LoVo (cell line): ENCODE measurements around the gene COL20A1.

Source experiments
- DNase-seq: peaks from one replicate; pipeline ENCODE4 v3.0.0-alpha.2; 2016; ENCODE audit warnings: low spot score

COL20A1 gene

DNA sequence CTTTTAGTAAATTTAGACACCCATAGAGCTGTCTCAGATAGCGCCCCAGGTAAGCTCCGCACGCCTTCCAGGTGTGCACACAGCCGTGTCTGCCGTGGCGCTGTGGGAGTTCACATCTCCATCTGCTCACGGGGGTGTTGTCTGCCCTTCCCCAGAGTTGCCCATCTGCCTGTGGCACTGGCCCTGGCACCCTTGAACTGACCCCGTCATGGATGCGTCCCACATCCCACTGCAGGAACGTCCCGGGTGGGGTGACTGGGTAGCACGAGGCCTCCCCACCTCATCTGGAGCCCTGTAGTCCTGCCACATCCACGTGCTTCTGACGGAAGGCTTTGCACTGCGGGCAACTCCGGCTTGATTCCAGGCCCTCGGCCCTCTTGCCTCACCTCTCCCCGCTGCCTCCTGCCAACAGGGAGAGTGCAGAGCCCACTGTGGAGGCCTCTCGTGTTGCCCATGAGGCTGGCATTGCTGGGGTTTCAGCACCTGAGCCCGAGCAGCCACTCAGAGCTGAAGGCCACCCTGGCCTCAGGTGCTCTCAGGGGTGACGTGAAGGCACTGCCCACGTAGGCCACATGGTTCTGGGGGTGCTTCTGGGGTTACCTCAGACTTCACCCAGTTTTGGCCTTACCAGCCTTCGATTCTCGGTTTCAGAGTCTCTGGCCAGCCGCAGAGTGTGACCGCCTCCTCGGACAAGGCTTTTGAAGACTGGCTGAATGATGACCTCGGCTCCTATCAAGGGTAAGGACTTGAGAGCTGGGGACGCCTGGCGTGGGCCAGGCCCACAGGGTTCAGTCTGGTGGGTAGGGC is 15.3 kb upstream of the COL20A1 start:
- DNase-seq = no peak

DNA sequence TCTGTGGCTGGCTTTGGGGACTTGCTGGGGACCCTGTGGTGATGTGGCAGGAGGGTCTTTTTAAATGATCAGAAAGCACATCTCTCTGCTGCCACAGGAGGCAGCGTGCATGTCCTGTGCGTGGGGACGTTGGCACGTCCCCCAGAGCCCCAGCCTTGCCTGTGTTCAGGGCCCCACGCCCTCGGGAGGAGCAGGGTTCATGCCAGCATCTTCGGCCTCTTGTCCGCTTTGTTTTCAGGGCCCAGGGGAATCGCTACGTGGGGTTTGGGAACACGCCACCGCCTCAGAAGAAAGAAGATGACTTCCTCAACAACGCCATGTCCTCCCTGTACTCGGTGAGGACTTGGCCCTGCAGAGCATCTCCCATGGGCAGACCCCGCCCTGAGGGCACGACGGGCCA is 14.3 kb upstream of the COL20A1 start:
- DNase-seq = no peak

- no peak for DNase-seq
These were observed 13.1 kb upstream of the COL20A1 start for GRCh38 chr20:63279931-63280330.

- no peak for DNase-seq
These were observed 12.6 kb upstream of the COL20A1 start for GRCh38 chr20:63280371-63280770.

DNA sequence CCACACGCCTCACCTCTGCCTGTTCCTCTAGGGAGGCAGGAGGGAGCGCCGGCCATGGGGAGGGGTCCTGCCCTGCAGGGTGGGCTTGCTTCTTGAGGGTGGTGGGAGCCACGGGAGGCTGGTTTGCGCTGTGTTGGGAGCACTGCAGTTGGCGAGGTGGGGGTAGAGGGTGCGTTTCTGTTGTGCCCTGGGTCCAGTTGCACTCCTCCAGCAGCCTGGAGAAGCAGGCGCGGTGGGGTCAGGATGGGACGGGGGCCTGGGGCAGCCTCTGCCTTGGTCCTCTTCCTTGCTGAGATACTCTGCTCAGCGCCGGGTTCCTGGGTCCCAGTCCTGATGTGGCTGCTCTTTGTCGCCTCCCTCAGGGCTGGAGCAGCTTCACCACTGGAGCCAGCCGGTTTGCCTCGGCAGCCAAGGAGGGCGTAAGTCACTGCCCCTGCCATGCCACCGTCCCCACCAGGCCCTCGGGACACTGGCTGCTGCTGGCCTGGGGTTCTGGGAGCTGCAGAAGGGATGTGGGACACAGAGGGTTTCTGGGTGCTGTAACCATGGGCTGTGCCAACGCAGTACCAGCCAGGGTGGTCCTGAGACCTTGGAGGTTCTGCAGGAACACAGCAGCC is 11.9 kb upstream of the COL20A1 start:
- DNase-seq = no peak

DNA sequence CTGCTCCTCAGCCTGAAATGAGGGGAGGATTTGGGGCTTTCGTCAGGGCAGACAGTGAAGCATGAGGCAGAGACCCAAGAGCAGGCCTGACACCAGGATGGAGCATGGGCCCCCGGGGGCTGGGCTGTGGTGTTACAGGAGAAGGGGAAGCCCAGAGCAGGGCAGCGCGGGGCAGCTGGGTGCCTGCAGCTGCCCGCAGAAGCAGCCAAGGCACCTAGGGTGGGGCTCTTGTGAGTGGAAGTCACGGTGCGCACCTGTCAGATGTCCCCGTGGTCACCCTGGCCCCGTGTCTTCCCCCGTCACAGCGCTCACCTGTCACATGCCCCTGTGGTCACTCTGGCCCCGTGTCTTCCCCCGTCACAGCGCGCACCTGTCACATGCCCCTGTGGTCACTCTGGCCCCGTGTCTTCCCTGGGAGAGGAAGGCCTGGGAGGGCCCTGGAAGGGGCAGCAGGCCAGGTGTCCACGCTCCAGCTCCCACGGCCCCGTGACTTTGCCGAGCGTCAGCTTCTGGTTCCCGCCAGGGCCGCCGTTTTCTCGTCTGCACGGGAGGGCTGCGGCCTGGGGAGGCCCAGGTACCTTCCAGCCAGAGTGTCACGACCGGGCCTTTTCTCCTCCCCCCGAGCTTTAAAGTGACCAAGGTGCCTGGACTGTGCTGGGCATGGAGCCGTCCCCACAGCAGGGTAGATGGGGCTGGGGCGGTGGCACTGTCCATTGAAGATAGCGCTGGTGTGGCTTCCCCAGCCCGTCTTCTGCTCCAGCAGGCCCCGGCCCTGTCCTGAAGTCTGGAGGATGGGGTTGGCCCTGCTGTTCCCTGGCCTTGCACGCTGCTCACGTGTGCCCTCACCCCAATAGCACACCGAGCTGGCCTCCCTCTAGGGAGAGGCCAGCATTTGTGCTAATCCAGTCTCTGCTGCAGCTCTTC is 11.0 kb upstream of the COL20A1 start:
- DNase-seq = no peak

DNA sequence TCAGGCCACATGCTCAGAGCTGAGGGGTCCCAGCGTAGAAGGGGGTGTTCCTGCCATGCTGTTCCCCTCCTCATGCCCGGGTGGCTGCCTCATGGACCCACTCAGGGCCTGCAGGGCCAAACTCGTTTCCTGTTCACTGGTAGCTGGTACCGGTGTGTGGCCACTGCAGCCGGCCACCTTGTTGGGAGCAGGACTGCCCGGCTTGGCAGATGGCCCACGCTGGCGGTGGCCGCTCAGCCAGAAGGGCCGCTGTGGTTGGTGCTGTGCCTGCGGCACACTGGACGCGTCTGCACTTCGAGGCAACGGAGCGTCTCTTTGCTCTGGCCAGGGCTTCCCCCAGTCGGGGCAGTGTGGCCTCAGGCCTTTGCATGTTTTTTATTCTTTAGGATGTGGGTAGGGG is 10.0 kb upstream of the COL20A1 start:
- DNase-seq = no peak

DNA sequence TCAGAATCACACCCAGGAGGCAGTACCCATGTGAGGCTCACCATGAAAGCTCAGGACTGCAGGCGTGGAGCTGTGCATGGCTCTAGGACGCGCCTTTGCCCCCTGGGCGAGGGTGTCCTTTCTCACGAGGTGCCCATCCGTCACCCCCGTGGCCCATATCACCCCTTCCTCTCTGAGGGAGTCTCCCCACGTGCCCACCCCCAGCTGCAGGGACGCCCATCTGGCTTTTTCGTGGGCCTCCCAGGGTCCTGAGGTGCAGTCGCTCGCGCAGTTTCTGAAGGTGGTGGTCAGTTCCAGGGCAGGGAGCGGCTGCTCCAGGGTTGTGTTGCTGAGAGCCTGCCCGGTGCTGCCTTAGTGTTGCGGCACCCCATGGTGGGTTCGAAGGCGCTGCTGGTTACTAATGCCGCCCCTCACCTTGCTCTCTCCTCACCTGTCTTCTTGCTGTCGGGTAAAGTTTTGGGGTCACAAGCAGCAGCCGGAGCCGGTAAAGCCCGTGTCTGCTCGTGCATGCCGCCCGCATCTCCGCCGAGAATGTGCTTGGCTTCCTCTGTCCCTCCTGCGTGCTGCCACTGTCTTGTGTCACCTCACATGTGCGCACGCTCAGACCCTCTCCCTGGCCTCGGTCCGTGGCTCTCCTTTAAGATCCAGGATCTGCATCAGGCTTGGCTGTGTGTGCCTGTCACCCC is 9.4 kb upstream of the COL20A1 start:
- DNase-seq = no peak

- no peak for DNase-seq
These were observed 8.9 kb upstream of the COL20A1 start for GRCh38 chr20:63284083-63284440.

DNA sequence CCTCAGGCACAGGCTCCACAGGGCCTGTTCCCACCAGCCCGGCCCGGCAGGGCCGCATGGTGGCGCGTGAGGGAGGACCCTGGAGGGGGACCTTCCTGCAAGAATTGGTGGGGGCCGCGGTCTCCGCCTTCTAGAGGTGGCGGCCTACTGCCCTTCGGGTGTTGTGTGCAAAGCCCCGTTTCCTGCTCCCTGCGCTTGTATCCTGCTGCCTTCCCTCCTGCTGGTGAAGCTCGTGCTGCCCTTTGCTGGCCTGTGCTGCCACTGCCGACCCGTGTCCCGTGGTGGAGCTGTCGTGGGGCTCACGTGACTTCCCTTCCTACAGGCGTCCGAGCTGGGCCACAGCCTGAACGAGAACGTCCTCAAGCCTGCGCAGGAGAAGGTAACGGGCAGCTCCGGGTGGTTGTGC is 8.4 kb upstream of the COL20A1 start:
- no peak for DNase-seq

DNA sequence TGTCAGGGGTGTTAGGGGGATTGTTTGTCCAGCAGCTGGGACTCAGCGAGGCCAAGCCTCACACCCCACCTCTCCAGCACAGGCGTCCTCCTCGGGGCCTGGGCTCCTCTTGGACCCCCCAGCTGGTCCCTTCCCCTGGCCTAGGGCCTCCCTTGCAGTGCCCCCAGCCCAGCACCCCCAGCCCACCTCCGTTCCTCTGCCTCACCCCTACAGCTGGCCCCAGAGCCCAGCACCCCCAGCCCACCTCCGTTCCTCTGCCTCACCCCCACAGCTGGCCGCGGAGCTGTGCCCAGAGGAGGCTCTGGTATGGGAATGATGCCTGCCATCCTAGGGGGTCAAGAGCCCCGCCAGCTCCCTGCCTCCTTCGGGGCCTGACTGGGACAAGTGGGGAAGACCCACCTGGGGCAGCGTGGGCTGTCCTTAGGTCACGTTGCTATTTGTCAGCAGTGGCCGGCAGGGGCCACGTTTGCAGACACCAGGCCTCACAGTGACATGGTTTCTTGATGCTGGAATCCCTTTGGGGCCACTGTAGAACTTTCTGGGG is 7.9 kb upstream of the COL20A1 start:
- DNase-seq = no peak

GRCh38 chr20:63285636-63286615 is 7.1 kb upstream of the COL20A1 start:
- DNase-seq = no peak

GRCh38 chr20:63286781-63287696 is 5.9 kb upstream of the COL20A1 start:
- DNase-seq = no peak

- no peak for DNase-seq
These were observed 5.0 kb upstream of the COL20A1 start for GRCh38 chr20:63287697-63288580.

DNA sequence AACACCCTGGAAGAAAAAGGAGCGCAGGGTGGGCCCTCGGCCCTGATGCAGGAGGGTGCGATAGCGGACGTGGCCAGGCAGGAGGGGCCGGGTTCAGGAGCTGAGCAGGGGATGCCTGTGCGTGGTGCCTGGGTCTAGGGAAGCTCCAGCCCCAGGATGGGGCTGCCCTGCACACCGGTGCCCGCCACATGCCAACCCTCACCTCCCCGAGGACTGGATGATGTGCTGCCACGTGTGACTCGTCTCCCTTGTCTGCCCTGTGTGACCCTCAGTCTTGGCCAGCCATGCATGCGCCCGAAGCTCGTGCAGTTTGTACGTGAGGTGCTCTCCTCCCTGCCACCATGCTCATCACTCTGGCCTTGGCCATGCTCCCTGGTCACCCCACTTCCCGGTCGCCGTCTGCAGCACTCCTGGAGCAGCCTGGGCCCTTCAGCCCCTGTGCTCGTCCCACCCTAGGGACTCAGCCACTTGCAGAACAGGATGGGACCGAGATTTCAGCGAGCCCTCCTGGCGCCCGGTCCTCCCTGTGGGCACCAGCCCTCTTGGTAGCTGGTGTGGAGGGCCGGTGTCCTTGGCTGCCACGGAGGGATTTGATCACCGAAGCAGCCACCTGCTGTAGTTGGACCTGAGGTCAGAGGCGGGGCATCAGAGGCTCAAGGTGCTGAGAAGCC is 4.3 kb upstream of the COL20A1 start:
- DNase-seq = no peak

DNA sequence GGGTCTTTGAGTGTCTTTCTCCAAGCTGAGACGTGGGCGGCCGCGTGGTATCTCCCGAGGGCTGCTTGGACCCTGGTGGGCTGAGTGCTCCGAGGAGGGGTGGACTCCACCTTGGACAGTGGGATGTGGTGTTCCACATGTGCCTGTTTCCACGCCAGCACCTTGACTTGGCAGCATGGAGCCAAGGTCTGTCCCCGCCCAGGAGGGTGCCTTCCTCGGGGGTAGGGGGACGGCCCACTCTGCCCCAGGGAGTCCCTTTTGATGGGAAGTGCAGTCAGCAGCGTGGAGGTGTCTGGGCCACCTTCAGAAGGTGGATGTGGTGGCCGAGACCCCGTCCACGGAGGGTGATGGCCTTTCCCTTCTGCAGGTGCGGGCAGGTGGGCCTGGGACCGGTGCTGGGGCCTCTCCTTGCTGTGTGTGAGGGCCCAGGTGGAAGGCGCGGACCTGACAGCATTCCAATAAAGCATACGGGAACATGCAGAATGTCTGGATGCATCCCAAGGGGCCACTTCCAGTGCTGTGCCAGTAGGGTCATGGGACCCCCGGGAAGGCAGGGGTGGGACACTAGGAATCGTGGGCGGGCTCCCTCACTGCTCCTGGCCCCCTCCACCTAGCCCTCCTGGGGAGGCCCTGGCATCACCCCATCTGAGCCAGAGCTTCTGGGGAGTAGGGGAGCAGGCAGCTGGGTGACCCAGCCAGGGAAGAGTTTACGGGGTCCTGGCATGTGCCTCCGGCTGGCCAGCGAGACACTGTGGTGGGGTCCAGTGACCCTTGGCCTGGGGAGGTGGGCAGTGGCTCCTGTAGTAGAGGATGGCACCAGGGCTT is 3.5 kb upstream of the COL20A1 start:
- no peak for DNase-seq

- DNase-seq = no peak
These were observed 2.8 kb upstream of the COL20A1 start for GRCh38 chr20:63290136-63290676.
